Renal cortical epithelial cell (primary cell): ENCODE measurements around the gene GLS. TPM values are rescaled to one million over a fixed set of nuclear protein-coding genes. Genes with fewer than 3 reads are reported as not detected.
"Not testable (repeated sequence)": the region's sequence is repeated elsewhere in the genome, so short reads cannot be mapped to it uniquely, and the experiment has no call there.

Experiments used
- DNase-seq: peaks from one replicate; pipeline ENCODE4 v3.0.0-alpha.2; 2011; ENCODE audit warnings: low read depth
- total RNA-seq: library from RNA; depleted of rRNA; stranded (reverse); fragments of >200 nt; gene quantifications from 2 replicates; pipeline ENCODE4 v1.2.3, GENCODE V29; 2014

GLS gene
- 1,218 and 1,910 TPM in 2 replicates for total RNA-seq

DNA sequence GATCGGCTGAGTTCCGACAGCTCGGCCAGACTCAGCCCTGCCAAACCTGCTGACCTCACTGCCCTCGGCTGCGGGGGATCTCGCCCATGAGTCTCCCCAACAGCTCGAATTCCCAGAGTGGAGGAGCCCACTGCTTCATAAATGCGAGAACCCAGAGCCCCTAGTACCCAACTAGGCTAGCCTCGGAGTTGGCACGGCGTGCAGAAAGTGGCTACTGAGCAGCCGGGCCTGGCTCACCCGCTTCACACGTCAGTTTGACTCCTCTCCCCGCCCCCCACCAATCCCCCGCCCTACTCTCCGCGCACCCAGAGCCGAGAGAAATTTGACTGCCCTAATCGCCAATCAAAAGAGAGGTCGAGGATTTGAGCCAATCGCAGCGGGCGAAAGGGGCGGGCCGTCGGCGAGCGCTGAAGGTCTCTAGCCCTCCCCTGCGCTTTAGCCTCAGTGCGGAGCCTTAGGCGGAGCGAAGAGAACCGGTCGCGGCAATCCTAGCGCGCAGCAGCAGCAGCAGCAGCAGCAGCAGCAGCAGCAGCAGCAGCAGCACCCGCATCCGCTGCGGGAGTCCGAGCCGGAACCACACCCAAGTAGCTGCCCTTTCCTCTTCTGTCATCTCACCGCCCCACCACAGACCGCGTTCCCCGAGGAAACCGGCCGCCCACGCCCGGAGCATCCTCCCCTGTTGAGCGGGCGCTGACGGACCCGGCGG lies at the start of gene GLS:
GLS (plus strand) TSS at position 444 of the 706 bp plus-strand sequence. CDS start 264 bp downstream, outside the sequence.
- peak; percentile 90 for DNase-seq

DNA sequence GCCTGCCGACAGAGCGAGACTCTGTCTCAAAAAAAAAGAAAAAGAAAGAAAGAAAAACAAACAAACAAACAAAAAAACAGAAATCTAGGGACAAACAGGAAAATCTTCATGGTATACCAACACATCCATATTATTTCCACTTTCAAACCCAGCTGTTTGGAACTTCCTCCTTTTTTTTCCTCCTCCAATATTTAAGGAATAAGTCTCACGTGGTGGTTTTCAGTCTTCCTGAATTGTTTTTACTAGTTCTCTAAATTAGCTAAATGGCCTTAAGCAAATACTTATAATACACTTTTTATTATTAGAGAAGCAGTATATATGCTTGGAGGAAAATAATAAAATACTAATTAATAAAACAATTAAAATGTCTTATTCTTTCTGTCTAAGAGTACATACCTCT lies 48.7 kb upstream of the GLS start:
- no peak for DNase-seq

DNA sequence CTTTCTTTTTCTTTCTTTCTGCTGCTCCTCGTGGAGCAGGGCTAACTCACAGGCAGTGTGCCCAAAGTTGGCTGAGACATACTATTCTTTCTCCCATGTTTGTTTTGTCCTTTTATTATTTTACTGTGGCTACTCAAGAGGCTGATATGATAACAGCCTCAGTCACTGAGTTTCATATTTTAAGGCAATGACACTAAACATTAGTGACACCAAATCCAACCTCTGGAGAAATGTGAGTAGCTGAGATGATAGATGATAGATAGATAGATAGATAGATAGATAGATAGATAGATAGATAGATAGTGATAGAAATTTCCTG lies 45.8 kb upstream of the GLS start:
- no peak for DNase-seq

DNA sequence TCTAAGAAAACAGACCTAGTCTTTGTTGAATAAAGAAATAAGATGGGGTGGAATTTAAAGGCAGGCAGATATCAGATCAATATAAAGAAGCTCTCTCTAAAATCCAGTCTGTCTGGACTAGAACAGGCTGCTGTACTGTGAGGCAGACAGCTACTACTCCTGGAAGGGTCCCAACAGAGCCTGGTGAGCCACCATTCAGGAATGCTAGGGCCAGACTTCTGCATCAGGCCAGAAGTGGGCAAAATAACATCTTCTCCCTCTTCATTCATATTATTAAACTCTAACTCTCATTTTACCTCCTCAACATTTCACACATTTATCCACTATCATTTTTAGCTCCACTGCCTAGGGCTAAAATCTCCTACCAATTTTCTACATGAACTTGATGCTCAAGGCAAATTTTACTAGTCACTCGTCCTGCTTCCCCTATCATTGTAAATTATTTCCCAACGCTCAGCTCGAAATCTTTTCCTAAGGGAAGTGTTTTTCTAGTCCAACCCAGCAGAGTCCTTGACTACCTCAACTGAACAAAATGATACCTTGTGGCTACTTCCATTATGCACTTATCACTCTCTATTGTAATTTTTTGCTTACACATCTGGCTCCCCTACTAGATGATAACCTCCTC lies 45.2 kb upstream of the GLS start:
- peak; percentile 82 for DNase-seq

DNA sequence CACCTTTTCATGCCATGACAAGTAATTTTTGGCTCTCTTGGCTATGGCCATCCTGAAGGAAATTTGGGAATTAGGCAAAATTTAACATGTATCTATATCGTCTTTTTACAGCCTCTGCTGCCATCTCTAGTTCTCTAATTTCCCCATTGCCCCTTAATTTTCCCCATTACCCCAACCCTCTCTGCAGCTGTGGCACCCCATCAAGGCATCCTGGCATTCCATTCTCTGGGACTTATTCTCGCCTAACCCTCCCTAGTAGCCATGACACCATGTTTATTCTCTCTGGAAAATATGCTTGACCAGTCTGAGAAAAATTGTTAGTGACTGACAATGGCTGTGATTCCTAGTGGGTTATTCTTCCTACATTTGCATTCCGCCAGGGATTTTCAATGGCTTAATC lies 43.9 kb upstream of the GLS start:
- no peak for DNase-seq

DNA sequence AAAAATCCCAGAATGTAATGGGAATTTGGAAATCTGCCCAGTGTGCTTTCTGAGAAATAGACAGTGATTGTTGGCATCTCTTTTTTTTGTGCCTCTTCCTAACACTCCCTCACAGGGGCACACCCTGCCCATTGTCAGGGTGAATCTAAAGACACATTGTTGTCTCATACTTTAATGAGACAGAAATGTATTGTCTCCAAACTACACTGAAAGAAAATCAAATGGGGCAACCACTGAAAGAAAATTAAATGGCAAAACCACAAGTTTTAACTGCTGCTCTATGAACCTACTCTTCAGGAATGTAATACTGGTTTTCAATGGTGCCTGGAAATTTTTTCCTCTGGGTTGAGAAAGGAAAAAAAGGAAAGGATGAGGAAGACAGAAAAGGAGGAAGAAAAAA lies 43.2 kb upstream of the GLS start:
- peak; percentile 82 for DNase-seq

DNA sequence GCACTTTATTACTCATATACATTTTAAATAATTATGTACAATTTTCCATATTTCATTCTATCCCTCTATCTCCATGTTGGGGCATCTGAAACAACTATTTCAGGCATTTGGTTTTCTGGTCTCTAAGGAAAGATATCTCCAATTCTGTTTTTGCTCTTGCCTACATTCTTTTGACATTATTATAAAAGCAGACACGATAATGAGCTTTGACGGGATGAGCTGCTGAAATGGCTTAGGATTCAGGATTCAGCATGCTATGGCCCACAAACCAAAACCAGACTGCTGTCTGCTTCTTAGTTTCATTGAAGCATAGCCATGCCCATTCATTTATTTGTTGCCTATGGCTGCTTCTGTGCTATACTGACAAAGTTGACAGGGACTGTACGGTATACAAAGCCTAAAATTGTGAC lies 42.7 kb upstream of the GLS start:
- no peak for DNase-seq

DNA sequence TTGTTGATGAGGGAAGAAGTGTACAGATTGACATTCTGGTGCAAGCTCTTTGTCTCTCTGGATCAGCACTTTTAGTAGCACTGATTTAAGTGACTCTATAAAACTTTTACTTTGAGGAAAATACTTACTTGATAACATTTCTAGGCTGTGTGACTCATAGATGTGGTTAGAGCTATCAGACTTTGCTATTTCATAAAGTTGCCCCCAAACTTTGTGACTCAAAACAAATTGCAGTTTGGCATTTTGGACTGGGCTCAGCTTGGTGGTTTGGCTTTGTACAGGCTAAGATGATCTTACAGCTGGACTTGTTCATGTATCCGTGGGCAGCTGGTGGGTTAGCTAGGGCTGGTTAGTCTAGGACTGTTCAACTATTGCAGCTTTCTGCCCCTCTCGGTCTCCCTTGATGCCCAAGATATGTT lies 42.1 kb upstream of the GLS start:
- peak; percentile 85 for DNase-seq

DNA sequence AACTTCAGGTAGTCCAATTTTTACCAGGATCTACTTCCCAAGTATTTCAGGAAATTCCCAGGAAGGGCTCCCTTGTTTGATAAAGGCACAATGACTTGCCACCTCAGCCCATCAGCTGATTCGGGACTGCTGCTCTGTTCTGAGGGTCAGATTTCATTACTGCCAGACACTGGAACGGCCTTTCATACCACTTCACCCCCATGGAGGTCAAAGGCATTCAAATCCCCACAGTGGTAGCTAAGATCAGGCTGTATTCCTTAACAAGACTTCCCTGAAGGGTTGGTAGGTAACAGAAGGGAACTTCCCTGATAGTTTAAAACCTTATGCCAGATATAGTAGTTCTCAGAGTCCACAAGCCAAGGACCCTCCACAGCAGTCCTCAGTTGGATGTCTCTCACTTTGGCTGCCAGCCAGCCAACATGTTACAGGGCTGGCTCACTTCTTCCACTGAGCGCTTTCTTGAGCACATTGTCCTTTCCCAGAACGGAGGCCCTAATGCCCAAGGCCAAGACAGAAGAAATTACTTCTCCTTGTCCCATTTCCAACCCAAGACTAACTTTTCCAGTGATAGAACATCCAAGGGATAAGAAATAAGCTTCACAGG lies 40.0 kb upstream of the GLS start:
- DNase-seq = no peak

DNA sequence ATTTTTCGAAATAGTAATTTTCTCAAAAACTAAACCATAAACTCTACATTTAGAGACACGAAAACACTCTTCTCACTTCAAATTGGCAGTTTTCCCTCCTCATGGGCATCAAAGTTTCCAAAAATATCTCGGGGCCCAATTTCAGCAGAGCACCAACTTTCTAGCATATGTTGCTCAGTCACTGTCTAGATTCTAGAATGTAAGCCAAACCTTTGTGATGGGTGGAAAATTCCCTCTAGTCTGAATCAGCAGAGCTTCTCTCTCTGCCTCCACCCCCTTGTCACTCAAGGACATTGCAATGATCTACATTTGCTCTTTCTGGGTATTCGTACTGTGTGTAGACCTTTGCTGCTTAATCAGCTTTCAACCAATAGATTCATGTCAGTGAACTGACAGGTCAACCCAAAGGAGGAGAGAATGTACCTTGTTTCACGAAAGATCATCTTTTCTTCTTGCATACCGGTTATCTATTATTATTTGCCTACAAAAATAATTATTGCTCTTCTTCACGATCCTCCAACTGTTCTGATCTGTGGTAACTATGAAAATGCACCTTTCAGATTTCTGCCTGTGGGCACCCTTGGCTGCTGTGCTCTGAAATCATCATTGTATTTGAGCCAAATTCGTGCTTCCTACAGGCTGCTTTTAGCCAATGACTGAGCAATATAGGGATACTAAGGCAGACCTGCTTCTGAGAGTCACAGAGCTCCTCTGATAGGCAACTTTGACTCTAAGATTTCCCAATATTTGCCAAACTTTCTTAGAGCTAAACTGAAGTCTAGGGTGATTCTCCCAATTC lies 38.7 kb upstream of the GLS start:
- DNase-seq = peak; percentile 51

DNA sequence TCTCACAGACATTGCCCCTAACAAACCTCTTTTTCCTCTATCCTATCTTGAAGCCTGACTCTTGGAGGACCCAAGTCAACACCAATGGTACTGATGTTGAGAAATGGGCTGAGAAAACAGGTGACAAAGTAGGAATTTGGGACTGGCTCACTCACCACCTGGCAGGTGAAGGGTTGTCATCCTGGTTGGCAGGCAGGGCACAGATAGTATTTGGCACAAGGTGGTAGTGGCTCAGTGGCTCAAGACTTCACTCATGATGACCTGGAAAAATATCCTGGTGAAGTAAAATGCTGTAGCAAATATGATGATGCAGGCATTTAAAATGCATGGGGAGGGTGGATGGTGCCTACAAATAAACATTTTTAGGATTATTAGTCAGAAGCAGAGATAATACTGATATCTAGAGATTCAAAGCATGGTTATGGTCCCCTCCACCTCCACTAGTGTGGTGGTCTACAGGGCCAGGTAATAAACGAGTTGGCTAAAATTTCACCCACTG lies 38.0 kb upstream of the GLS start:
- no peak for DNase-seq

DNA sequence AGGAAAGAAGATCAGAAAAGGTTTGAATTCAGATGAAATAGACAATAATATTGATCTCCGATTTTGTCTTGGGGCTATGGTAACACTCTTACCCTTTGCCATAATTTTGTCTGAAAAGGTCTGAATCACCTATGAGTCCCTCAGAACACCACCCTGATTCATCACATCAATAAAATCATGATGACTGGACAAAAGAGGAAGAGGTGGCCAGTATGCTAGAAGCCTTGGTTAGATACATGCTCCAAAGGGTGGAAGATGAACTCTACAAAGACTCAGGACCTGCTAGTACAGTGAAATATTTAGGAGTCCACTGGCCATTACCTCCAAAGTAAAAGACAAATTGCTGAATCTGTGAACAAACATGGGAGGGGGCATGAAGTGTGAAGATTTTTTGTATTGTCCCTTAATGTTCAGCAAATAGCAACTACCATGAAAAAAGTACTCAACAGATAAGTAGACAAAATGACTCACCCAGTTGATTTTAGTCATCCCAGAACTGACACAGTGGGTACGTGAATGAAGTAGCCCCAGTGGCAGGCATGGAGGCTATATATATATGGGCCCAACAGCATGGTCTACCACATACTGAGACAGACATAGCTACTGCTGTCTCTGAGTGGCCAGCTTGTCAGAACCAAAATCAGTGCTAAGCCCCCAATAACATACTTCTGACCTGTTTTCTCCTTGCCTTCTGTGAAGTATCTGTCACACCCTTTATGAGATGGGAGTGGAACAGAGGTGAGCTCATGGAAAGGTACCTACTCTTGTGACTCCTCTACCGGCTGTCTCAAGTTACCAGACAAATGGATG lies 36.5 kb upstream of the GLS start:
- DNase-seq = peak; percentile 82

DNA sequence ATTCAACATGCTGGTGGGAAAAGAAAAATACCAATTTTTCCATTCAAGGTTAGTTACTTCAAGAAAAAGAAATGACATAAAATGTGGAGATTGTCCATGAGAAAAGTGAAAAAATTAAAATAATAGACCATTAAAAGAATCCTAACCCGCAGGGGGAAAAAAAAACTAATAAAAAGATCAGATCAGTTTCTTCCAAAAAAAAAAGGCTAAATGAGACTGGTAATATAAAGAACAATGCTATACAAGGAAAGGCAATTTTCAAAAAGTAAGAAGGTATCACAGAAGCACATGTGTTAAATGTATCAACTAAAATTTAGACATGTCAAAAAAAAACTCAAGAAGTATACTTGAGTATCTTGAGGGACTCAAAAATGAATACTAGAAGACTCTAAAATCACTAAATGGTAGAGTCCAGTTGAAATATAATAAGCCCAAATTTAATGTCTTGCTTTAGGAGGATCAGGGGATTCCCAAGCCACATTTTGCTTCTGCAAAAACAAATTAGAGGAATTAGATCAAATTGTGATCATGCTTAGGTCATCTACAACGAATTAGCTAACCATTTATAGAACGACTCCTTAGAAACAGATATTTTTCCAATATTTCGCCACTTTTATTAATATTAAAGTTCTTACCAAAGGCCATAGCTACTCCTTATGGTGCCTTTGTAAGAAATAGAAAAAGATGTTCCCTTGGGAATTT lies 35.8 kb upstream of the GLS start:
- DNase-seq = no peak

DNA sequence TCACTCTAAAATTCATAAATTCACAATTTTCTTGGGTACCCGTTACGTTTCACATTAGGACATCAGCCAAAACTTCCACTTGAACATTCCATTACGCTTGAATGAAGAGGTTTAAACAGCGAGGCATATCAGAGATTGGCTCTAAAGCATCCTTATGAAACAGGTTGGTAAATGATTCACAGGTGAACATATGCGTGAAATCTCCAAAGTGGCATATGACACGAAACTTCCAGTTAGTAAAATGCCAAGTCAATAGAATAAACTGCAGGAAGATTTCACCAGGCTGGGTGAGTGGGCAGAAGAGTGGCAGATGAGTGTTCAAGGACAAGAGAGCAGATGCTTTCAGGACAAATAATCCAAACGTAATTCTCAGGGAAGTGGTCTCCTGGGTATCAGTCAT lies 33.9 kb upstream of the GLS start:
- peak; percentile 97 for DNase-seq

DNA sequence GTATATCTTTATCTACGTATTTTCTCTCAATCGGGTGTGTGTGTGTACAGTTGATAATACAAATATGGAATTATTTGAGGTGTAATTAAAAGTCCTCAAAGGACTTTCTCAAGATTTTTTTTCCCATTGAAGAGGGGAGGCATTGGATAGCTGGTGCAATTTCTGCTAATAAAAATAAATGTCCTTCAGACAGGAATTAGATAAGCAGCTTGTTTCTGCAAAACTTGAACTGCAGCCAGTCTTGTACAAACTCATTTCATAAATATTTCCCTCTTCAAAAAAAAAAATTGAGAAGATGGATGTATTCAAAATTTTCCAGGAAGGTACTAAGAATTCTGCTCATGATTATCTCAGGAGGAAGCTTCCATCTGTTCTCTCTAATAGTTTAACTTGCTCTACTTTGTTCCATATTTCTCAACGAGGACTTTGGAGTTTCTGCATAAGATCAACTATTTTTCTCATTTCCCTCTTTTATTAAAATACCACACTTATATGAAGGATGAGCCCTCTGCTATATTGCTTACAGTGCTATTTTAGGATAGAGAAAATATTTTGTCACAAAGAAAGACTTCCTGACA lies 33.0 kb upstream of the GLS start:
- DNase-seq = no peak

DNA sequence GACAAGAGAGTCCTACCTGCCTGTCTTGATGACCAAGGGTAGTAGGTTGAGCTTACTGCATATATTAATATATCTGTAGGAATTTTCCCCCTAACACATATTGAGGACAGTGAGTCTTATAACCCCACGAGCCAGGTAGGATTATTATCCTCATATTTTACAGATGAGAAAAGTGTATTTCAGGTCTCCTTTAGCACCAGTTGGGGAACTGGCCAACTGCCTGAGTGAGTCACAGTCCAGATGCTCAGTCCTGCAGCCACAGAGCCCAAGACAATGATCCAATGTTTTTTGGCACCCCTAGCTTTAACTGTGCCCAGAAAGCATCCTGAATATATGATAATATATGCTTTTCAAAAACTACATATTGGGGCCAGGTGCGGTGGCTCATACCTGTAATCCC lies 30.8 kb upstream of the GLS start:
- peak; percentile 45 for DNase-seq

DNA sequence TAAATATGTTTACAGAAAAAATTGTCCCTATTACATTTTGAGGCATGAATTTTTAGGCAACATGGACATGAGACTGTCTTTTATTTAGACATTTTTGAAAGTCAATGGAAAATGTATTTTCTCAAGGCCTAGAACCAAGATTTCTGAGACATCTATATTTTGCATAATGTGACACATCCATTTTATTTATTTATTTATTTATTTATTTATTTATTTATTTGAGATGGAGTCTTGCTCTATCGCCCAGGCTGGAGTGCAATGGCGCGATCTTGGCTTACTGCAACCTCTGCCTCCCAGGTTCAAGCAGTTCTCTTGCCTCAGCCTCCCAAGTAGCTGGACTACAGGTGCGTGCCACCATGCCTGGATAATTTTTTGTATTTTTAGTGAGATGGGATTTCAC lies 27.6 kb upstream of the GLS start:
- not testable (repeated sequence) for DNase-seq

DNA sequence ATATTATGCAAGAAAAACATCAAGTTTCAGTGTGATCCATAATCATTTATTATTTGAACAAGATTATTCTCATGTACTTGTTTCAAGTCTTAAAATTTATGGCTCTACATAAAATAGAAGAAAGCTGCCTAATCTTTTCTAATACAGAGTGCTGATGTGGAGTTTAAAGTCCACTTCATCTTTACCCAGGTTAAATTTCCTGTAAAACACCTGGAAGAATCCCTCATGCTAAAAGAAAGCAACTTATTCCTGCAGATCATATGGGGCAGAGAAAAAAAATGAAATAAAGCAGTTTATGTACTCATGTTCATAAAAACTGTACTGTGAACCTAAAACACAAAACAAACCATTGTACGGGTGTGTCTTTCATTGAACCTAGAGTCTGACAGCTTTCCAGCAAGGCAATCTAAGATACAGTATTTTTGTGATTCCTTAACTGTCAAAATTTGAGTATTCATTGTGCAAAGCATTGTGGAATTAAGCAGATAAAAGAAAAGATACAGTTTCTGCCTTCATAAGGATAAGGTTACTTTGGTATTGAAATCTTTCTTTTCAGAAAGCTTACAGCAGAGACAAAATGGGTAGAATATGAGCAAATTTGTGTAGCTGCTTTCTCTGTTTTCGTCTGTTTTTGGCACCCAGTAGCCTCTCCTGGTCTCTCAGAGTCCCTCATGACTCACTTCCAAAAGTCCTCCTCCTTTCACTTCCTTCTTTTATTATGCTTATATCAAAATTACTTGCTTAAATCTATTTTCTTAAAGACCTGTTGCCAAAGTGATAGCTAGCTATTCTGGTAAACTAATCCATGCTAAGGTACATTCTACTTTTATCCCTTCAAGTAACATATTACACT lies 26.9 kb upstream of the GLS start:
- no peak for DNase-seq

DNA sequence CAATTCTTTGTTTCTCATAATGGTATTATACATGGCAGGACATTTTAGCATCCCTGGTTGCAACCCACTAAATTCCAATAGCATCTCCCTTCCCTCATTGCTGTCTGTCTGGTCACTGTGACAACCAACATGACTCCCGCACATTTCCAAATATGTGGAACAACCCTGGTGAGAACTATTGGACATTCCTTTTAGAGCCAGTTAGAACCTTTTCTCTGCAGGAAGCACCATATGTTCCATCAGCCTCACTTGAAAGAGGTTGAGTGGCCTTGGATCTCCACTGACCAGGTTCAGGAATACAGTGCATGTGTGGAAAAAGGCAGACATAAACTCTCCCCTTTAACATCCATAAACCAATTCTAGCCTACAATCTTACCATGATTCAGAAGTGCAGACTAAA lies 25.9 kb upstream of the GLS start:
- DNase-seq = no peak

DNA sequence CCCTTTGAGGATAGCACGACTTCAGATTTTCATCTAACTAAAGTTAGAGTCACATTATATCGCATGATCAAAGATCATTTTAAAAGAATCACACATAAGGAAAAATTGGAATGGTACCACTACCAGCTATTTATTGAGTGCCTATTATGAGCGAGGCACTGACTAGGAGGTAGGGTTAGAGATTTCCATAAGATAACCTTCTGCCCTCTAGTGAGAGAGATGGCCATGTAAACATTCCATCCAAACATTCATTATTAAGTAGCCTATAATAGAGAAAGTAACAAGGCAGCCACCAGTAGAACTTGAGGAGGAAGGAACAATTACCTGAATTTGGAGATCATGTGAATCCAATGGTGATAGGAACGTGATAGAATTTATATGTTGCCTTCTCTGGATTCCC lies 25.4 kb upstream of the GLS start:
- DNase-seq = no peak
